Sigmoid colon (tissue), 7 donors: ENCODE results near the gene GPATCH1. TPM values are rescaled to one million over a fixed set of nuclear protein-coding genes. Genes with fewer than 3 reads are reported as not detected.

Experiments
- DNase-seq: peaks from one replicate; pipeline ENCODE4 v3.0.0-alpha.2; 2019
- H3K27ac ChIP-seq, 4 donors: fragments of 200-600 bp; sonication (generic); one replicate each; pipeline ENCODE4 v1.5.1; 2016 to 2019; ENCODE audit warnings: mild to moderate bottlenecking in 1 of 4
- H3K27me3 ChIP-seq, 3 donors: fragments of 200-600 bp; sonication (generic); one replicate each; pipeline ENCODE4 v1.5.1; 2019; ENCODE audit warnings: mild to moderate bottlenecking in 1 of 3
- H3K36me3 ChIP-seq, 4 donors: fragments of 200-600 bp; sonication (generic); one replicate each; pipeline ENCODE4 v1.5.1; 2016 to 2019
- H3K4me1 ChIP-seq, 4 donors: fragments of 200-600 bp; sonication (generic); one replicate each; pipeline ENCODE4 v1.5.1; 2017 to 2019
- H3K4me3 ChIP-seq, 4 donors: fragments of 200-600 bp; sonication (generic); one replicate each; pipeline ENCODE4 v1.5.1; 2017 to 2019; ENCODE audit warnings: mild to moderate bottlenecking in 2 of 4, moderate library complexity in 1 of 4
- H3K9me3 ChIP-seq, 4 donors: fragments of 200-600 bp in 3 of 4; sonication (generic) in 3 of 4; one replicate each; pipeline versions ENCODE4 v1.5.1 to v1.6.1; 2013 to 2019
- EP300 ChIP-seq, 4 donors: sonication (generic); formaldehyde crosslinking; IDR thresholded peaks; one replicate each; pipeline ENCODE4 v1.6.1; 2017; ENCODE audit warnings: antibody characterized with exemption in 4 of 4
- POLR2A ChIP-seq, 2 donors: fragments of 450-650 bp; IDR thresholded peaks; one replicate each; pipeline ENCODE4 v1.6.1; 2016; ENCODE audit warnings: antibody characterized with exemption in 2 of 2, mild to moderate bottlenecking in 2 of 2, moderate library complexity in 2 of 2
- POLR2AphosphoS5 ChIP-seq, 4 donors: sonication (generic); formaldehyde crosslinking; IDR thresholded peaks; one replicate each; pipeline ENCODE4 v1.6.1; 2017; ENCODE audit warnings: antibody characterized with exemption in 4 of 4
- WGBS, 2 donors: extraction: QIAGEN DNeasy Blood & Tissue Kit; methylation state at CpG; one replicate each; pipeline ENCODE4 v1.1.7; 2013; 5-methylcytosine and 5-hydroxymethylcytosine counted together
- intact Hi-C: fragments of 100-400 bp; cut with DNase I; formaldehyde crosslinking; loops from one replicate; pipeline ENCODE4 v1.15.1; 2023
- polyA plus RNA-seq, 3 donors: library from polyadenylated mRNA; stranded (reverse); fragments of 200-250 nt; gene quantifications; one replicate each; pipeline ENCODE4 v1.2.3, GENCODE V29; 2013
- total RNA-seq, 4 donors: library from RNA; depleted of rRNA; stranded (reverse); fragments of >200 nt; gene quantifications; one replicate each; pipeline ENCODE4 v1.1.0, GENCODE V29; 2016
- TF ChIP-seq, protein P1 (sequence below), 4 experiments: fragments of 450-650 bp in 3 of 4; fragments of 200-600 bp in 1 of 4; IDR thresholded peaks; one replicate each; pipeline ENCODE4 v1.5.1; 2016 to 2019; ENCODE audit warnings: antibody characterized with exemption in 4 of 4, mild to moderate bottlenecking in 3 of 4, moderate library complexity in 2 of 4
- donor health status: healthy with polysubstance abuse.
- donor health status: Bipolar disorder and iron deficiency.
- donor health status: healthy.

The GPATCH1 gene
- total and polyA plus RNA-seq, 7 donors, result 5.3 to 10.0 (median 6.9) TPM

DNA sequence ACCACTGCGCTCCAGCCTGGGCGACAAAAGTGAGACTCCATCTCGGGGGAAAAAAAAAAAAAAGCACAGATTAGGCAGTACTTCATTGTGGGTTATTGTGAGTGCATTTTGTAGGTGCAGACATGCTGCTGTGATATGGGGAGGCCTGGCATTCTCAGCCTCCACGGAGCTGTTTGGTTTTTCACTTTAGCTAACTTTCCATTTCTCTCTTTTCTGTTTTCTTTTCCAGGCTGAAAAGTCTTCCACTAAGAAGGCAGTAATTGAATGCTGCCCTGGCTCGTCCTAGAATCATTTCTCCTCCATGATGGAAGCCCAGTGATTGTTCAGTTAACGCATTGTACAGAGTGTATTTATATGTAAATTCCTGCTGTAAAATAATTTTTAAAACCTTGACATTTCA, 48.9 kb downstream of the GPATCH1 start:
- 92 to 96% methylated on average over 6 of the region's 6 CpGs for WGBS, 2 donors
- TF ChIP-seq POLR2AphosphoS5 (IDR thresholded peaks at IDR 0.05) (no peak), EP300 (IDR thresholded peaks at IDR 0.05) (no peak)
- TF ChIP-seq, protein P1, sequence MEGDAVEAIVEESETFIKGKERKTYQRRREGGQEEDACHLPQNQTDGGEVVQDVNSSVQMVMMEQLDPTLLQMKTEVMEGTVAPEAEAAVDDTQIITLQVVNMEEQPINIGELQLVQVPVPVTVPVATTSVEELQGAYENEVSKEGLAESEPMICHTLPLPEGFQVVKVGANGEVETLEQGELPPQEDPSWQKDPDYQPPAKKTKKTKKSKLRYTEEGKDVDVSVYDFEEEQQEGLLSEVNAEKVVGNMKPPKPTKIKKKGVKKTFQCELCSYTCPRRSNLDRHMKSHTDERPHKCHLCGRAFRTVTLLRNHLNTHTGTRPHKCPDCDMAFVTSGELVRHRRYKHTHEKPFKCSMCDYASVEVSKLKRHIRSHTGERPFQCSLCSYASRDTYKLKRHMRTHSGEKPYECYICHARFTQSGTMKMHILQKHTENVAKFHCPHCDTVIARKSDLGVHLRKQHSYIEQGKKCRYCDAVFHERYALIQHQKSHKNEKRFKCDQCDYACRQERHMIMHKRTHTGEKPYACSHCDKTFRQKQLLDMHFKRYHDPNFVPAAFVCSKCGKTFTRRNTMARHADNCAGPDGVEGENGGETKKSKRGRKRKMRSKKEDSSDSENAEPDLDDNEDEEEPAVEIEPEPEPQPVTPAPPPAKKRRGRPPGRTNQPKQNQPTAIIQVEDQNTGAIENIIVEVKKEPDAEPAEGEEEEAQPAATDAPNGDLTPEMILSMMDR (IDR thresholded peaks at IDR 0.05), result no peak
- Histone ChIP-seq H3K4me1 (peaks cover 0 to 6% (median 0%) of the 10 kb centered on the region in 4 donors), H3K27me3 (peaks cover 6 to 7% (median 7%) of the 10 kb centered on the region in 3 donors), H3K27ac (no peak overlapping the region), H3K36me3 (peaks cover 6 to 58% (median 21%) of the 10 kb centered on the region in 4 donors), H3K9me3 (no peaks in the 10 kb centered on the region), H3K4me3 (no peak overlapping the region)
- DNase-seq, result no peak
- intact Hi-C loops, result loop anchor here (10.0 kb wide), 1 partner anchor 155 kb away; the partner anchor contains the start of genes CEP89 and FAAP24

DNA sequence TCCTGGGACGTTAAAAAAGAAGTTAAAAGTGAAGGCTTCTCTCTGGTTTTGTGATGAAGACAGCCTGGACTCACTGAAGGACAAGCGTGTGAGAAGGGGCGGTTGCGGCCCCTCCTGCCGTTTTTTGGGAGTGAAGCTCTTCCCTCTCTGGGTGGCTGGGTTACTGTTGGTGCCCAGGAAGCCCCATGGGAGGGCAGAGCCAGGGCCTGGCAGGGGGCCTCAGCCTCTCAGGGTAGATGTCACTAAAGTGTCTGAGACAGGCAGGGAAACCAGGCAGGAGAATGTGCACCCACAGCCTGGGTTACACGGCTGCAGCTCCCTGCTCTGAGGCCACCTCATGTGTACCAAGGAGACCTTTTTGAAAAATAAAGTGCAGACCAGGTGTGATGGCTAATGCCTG, 49.5 kb downstream of the GPATCH1 start:
- Histone ChIP-seq H3K27ac (no peak overlapping the region), H3K4me1 (peaks cover 0 to 6% (median 0%) of the 10 kb centered on the region in 4 donors), H3K9me3 (no peaks in the 10 kb centered on the region), H3K36me3 (peaks cover 6 to 52% (median 21%) of the 10 kb centered on the region in 4 donors), H3K4me3 (no peak overlapping the region), H3K27me3 (peaks cover 7 to 12% (median 12%) of the 10 kb centered on the region in 3 donors)
- TF ChIP-seq POLR2A (IDR thresholded peaks at IDR 0.05) (no peak), EP300 (IDR thresholded peaks at IDR 0.05) (no peak), POLR2AphosphoS5 (IDR thresholded peaks at IDR 0.05) (no peak)
- TF ChIP-seq, protein P1 (IDR thresholded peaks at IDR 0.05), result no peak
- WGBS, 2 donors, result 91 to 94% methylated on average over 6 of the region's 6 CpGs
- intact Hi-C loops, result no loop called here
- DNase-seq, result no peak

DNA sequence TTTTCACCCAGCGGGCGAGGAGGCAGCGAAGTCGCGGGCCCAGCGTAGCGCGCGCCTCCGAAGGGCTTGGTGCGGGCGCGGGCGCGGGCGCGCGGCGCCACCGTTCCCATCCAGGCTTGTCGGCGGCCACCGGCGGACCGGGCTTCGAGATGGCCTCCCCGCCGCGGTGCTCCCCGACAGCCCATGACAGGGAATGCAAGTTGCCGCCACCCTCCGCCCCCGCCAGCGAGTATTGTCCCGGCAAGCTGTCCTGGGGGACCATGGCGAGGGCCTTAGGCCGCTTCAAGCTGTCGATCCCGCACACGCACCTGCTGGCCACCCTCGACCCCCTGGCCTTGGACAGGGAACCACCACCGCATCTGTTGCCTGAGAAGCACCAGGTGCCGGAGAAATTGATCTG, 51.0 kb downstream of the GPATCH1 start, which contains the start of gene WDR88:
Gene WDR88, plus strand, starts transcription at position 94 of the 400 bp plus-strand sequence. Its CDS starts 56 bp downstream, at position 150.
- TF ChIP-seq POLR2AphosphoS5 (IDR thresholded peaks at IDR 0.05), result no peak
- TF ChIP-seq POLR2A (IDR thresholded peaks at IDR 0.05), result no peak
- TF ChIP-seq EP300 (IDR thresholded peaks at IDR 0.05), result no peak
- TF ChIP-seq, protein P1 (IDR thresholded peaks at IDR 0.05), result no peak
- Histone ChIP-seq H3K4me1 (peaks cover 0 to 6% (median 0%) of the 10 kb centered on the region in 4 donors), H3K4me3 (no peak within 1 kb of the TSS), H3K9me3 (no peaks in the 10 kb centered on the region), H3K27me3 (peaks cover 7 to 27% (median 22%) of the 10 kb centered on the region in 3 donors), H3K36me3 (peaks cover 6 to 39% (median 16%) of the 10 kb centered on the region in 4 donors), H3K27ac (no peak within 1 kb of the TSS)
- WGBS, 2 donors, result 94% methylated on average over 43 of the region's 43 CpGs
- no peak for DNase-seq
- intact Hi-C loops, result no loop called here

DNA sequence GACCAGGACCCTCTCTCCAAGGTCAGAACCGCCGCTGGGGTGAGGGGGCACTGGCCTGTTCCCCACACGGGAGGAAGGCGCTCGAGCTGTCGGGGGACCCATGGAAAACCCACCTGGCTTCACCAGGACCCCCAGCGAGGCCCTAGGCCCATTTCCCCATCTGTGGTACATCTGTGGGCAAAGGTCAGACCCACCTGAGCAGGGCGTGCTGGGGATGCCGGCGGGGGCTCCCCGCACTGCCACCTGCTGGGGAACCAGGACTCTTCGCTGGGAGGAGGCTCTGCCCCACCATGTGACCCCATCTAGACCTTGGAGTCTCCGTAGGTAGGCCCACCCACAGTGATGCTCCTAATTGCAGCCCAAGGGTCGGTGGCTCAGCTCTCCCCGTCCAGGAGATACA, 51.4 kb downstream of the GPATCH1 start:
- 89% methylated on average over 15 of the region's 15 CpGs for WGBS, 2 donors
- Histone ChIP-seq H3K27ac (no peak overlapping the region), H3K9me3 (no peaks in the 10 kb centered on the region), H3K4me3 (no peak overlapping the region), H3K4me1 (peaks cover 0 to 6% (median 0%) of the 10 kb centered on the region in 4 donors), H3K27me3 (peaks cover 7 to 30% (median 22%) of the 10 kb centered on the region in 3 donors), H3K36me3 (peaks cover 6 to 34% (median 14%) of the 10 kb centered on the region in 4 donors)
- TF ChIP-seq POLR2A (IDR thresholded peaks at IDR 0.05), result no peak
- DNase-seq, result no peak
- intact Hi-C loops, result no loop called here

DNA sequence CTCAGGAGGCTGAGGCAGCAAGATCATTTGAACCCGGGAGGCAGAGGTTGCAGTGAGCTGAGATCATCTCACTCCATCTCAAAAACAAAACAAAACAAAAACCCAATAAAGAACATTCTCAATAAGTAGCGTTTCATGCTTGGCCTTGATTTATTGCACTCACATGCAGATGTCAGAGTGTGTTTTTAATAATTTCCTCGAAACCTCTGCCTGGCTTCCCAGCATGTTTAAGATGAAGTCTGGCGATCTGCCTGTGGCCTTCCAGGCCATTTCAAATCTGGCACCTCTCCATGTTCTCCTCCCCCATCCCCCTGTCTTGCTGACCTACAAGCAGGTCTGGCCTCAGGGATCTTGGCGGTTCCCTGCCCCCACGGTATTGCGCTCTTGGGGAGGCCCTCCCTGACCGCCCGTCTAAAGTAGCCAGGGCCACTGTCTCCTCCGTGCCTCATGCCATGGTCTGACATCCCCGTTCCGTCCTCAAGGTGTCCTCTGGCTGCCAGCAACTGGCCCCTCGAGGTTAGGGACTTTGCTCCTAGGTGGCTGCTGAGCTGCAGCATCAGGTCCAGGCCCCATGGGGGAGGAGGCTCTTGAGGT, 52.6 kb downstream of the GPATCH1 start:
- 50 to 67% methylated on average over 13 of the region's 13 CpGs for WGBS, 2 donors
- peaks cover 0 to 6% (median 0%) of the 10 kb centered on the region in 4 donors for H3K4me1 ChIP-seq
- no peak for DNase-seq
- H3K27ac ChIP-seq, result no peak overlapping the region
- H3K9me3 ChIP-seq, result no peaks in the 10 kb centered on the region
- no peak overlapping the region for H3K4me3 ChIP-seq
- TF ChIP-seq, protein P1 (IDR thresholded peaks at IDR 0.05), result no peak
- TF ChIP-seq POLR2AphosphoS5 (IDR thresholded peaks at IDR 0.05), result no peak
- no peak for TF ChIP-seq EP300 (IDR thresholded peaks at IDR 0.05)
- TF ChIP-seq POLR2A (IDR thresholded peaks at IDR 0.05), result no peak
- intact Hi-C loops, result no loop called here
- peaks cover 7 to 30% (median 22%) of the 10 kb centered on the region in 3 donors for H3K27me3 ChIP-seq
- H3K36me3 ChIP-seq, result peaks cover 3 to 23% (median 5%) of the 10 kb centered on the region in 4 donors
